HG02884 (cell line): ENCODE measurements around the gene TMPRSS6.

Experiments used
- ATAC-seq: cut with Tn5 transposase; IDR thresholded peaks from one replicate; pipeline ENCODE4 v1.9.1; 2021; ENCODE audit warnings: mild to moderate bottlenecking, moderate library complexity; ENCODE audit not compliant: unreplicated experiment

Gene TMPRSS6

DNA sequence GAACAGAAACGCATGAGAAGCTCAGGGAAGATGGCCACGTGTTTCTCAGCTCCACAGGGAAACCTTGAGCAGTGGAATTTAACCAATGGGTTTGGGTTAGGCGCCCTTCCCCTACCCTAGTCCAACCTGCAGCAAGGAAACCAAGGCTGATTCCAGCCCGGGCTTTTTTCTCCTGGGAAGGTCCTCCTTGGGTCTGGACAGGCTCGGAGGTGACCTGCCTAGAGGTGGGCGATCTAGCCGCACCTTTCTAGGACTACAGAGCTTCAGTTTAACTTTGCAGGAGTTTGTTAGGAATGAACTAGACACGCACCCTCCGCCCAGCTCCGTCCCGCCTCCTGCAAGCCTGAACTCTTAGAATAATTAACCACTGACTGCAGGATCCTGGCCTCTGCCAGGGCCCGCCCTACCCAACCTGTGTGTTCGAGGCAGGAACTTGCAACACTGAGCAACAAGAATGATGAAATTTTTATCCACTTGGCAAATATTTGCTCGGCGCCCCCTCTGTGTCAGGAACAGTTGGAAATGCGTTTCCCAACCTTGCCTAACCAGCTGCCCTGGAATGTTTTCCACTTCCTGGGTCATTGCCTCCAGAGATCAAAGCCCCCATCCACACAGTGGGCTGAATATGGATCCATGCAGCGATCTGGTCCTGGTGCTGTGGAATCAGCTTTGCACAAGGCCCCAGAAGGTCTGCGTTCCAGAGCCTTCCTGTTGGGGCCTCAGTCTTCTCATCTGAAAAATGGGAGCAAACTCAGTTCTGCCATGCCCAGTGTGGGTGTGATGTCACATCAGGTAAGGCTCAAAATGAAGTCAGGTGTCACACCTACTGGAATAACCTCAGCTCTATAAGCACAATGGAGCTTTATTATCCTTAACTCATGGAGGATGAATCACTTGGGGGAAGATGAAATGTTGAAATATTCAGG lies 76.7 kb downstream of the TMPRSS6 start:
- no peak for ATAC-seq

DNA sequence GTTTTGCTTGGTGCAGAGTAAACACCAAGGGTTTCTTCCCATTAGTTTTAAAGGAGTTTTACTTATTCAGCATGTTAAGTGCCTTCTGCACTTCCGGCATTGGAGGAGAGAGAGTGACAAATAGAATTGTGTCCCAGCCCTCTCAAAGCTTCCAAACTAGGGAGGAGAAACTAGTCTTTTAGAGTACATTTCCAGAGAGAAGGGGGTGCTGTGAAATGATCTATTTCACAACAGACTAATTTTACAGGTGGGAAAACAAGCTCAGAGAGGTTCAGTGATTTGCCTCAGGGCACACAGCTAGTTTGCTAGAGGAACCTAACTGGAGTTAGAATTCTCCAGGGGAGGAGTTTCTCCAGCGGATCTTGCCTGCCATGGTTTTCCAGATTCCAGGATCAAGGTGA lies 77.4 kb downstream of the TMPRSS6 start:
- no peak for ATAC-seq

DNA sequence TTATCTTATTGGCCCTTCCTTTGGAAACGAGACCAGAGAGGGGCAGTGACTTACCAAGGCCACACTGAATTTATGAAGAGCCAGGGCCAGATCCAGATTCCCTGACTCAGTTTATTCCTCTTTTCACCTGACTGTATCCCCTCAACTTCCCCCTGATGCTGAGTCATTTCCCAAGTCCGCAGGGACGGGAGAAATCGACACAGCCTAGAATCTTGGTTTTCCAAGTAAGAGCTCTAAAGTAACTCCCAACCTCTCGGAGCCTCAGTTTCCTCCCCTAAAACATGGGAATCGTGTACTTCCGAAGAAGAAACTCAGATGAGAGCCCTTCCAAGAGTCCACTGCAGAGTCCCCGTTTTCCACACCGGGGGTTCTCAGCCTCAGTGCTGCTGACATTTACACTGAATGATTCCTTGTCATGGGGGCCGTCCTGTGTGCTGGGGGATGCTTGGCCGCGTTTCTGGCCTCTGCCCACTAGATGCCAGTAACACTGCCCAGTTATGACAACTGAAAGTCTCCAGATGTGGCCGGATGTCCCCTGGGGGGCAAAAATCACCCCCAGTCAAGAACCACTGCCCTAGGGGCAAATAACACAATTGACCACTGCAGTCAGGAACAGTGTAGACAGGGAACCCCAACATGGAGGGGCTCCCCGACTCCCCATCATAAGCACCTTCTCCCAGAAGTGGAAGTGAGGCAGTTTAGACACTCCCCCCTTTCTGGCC lies 78.8 kb downstream of the TMPRSS6 start:
- ATAC-seq: no peak

DNA sequence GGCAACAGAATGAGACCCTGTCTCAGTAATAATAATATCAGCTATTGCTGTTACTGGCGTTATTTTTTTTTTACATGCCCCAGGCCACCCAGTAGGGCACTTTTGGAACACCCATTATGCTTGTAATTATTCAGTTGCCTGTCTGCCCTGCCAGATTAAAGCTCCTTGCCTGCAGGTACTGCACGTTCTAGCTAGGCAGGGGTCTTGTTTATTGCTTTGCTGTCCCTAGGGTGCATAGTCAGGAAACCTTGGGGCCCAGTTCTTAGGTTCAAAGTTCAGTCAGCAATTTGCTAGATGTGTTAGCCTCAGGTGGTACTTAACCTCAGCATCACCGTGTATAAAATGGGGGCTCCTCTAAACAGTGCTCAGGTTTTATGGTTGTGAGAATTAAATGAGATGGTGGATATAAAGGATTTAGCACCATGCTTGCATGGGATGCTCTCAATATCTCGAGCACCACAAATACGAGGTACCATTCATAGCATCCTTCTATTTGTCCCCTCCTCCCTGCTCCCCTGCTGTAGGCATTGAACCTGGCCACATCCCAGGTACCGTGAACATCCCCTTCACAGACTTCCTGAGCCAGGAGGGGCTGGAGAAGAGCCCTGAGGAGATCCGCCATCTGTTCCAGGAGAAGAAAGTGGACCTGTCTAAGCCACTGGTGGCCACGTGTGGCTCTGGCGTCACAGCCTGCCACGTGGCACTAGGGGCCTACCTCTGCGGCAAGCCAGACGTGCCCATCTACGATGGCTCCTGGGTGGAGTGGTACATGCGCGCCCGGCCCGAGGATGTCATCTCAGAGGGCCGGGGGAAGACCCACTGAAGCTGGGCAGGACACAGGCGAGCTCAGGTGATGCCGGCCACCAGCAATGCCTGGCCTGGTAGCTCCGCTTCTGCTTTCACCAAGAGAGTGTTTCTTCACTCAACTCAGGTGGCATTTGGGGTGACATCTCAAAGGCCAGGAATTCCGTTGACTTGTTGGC lies 80.5 kb downstream of the TMPRSS6 start:
- ATAC-seq: no peak

- no peak for ATAC-seq
Measured at GRCh38 chr22:37027556-37027955, 82.0 kb downstream of the TMPRSS6 start.

- ATAC-seq: no peak
Measured at GRCh38 chr22:37026325-37026724, 83.2 kb downstream of the TMPRSS6 start.

GRCh38 chr22:37025500-37026070 lies 83.9 kb downstream of the TMPRSS6 start:
- ATAC-seq: no peak

DNA sequence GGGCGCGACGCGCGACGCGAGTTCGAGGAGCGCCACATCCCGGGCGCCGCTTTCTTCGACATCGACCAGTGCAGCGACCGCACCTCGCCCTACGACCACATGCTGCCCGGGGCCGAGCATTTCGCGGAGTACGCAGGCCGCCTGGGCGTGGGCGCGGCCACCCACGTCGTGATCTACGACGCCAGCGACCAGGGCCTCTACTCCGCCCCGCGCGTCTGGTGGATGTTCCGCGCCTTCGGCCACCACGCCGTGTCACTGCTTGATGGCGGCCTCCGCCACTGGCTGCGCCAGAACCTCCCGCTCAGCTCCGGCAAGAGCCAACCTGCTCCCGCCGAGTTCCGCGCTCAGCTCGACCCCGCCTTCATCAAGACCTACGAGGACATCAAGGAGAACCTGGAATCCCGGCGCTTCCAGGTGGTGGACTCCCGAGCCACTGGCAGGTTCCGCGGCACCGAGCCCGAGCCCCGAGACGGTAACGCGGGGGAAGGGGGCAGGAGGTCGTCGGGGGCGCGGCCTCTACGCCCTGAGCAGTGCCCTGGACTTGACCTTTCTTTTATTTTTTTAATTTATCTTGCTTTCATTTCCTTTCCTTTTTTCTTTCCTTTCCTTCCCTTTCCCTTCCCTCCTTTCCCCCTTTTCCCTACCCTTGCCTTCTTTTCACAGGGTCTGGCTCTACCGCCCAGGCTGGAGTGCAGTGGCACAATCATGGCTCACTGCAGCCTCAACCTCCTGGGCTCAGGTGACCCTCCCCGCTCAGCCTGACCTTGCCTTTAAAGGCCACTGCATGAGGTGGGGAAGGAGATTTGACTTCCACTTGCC lies 85.0 kb downstream of the TMPRSS6 start:
- ATAC-seq: no peak

DNA sequence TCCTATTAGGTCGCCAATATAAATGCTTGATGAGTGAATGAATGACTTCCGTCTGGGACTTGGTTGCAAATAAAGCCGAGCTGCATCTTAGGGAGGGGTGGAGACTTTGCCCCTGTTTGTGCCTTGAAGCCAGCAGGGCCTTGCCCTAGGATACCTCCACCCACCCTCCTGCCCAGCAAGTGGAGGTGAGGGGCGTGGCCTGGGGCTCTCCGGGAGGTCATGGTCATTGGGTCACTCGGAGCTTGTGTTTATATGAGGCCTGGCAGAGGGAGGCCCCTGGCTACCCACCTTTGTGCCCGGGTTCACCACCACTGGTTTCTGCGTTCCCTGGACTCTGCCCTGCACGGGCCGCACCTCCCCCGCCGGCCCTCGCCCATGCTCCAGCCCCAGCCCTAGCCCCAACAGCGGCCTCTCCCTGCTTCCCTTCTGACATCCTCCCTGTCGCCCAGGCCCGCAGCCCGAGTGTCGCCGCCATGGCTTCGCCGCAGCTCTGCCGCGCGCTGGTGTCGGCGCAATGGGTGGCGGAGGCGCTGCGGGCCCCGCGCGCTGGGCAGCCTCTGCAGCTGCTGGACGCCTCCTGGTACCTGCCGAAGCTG lies 85.7 kb downstream of the TMPRSS6 start:
- no peak for ATAC-seq

GRCh38 chr22:37022483-37023337 lies 86.8 kb downstream of the TMPRSS6 start:
- ATAC-seq: no peak

DNA sequence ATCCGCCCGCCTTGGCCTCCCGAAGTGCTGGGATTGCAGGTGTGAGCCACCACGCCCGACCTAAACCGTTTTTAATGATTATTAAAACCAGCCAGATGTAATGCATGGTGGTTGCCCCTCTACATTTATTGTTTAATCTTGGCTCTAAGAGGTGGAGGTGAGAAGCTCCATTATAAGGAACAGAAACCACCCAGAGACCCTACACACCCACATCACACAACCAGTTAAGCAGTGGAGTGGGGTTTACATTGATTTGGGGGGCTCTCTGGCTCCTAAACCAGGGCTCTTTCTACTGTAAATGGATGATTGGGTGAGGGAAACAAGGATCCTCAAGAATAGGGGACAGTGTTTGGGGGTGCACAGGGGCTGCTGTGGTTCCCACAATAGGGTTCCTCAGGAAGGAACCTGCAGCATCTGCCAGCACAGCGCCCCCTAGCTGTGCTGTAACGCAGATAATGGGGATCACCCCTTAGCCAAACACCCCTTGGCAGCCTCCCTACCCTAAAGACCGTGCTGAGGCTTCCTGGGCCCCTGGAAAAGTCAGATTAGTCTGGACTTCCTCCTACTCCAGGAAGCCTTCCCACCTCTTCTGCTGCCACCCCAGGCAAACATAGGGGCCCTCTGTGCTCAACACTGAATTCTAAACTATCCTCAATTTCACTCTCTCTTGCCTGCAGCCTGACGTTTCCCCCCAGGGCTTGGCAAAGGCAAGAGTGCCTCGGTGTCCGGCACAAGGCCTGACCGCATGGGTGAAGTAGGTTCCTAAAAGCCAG lies 87.6 kb downstream of the TMPRSS6 start:
- ATAC-seq: no peak

DNA sequence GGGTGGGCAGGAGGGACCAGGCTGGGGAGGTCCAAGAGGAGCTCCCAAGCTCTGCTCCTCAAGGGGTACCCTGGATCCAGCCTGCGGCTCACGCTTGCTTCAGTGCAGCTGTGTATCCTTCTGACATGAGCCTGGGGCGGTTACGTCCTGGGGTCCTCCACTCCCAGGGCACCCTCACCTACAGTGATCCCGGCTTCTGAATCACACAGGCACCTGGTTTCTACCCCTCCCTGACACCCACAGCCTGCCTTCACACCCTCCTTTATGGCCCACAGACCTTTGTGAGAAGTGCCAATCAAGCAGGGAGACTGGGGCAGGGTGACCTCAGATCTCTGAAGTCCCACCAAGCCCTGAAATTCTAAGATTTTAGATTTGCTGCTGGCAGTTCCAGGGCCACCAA lies 88.5 kb downstream of the TMPRSS6 start:
- ATAC-seq: no peak

- no peak for ATAC-seq
Measured at GRCh38 chr22:37020192-37020479, 89.4 kb downstream of the TMPRSS6 start.

DNA sequence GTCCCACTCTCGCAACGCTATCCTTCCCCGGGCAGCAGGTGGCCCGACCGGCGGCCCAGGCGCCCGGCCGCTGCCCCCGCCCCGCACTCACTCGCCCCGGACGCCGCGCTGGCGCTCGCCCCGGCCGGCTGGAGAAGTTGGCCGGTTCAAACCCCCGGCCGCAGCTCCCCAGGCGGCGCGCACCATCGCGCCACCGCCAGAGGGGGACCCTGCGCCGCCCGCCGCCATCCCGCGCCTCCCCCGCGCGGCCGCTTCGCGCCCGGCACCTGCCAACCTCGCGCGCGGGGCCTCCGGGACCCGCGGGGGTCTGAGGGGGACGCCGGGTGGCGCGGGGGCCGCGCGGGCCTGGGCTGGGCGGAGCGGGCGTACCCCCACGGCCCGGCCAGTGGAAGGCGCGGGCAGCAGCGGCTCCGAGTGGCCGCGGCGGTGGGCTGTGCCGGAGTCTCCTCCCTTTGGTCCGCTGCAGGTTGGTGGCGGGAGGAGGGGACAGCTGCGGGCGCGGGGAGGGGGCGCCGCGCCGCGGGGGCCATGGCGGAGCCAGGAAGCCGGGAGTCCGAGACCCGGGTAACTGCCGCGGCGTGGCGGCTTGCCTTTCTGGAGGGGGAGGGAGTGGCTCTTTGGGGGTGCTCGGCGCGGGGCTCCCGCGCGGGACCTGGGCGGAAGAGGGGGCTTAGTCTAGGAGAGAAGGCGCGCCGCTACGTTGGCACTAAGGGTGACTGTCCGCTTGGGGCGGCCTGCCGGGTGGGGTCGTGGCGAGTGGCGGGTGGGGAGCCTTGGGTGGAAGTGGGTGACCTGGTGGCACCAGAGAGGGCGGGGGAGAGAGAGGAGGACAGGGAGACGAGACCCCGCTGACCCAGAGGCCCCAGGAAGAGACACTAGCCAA lies 90.0 kb downstream of the TMPRSS6 start, which contains the start of the genes MPST and TST:
Gene MPST (plus strand): TSS at position 434 of the 883 bp plus-strand sequence. CDS start 95 bp downstream, at position 529.
Gene TST (minus strand): TSS at position 139 of the 883 bp plus-strand sequence. CDS start 715 bp downstream, outside the sequence.
- no peak for ATAC-seq

GRCh38 chr22:37018815-37019308 lies 90.7 kb downstream of the TMPRSS6 start:
- no peak for ATAC-seq

DNA sequence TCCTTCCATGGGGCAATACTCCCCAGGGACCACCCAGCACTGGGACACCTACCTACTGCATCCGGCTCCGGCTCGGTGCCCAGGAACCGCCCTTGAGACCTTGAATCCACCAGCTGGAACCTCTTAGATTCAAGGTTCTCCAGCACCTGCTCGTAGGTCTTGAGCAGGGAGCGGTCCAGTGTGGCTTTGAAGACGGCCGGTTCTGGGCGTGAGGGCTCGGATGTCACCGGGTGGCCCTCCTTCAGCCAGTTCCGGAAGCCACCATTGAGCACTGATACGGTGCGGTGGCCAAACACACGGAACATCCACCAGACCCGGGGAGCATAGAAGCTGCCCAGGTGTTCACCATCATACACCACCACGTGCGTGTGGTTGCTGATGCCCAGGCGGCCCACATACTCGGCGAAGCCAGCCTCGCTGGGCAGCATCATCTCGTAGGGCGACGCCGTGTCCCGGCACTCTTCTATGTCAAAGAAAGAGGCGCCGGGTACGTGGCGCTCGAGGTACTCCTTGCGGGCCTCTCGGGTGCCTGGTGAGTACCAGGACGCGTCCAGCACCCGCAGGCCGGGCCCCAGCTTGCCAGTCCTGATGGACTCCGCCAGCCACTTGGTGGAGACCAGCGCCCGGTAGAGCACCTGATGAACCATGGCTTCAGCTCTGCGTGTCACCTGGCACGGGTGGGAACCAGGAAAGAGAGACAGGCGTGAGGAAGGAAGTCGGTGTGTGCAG lies 91.3 kb downstream of the TMPRSS6 start:
- ATAC-seq: no peak
